PC-9 (cell line): ENCODE data around the gene DYSF. TPM values are rescaled to one million over a fixed set of nuclear protein-coding genes. Genes with fewer than 3 reads are reported as not detected.
"Not testable (repeated sequence)": the region's sequence is repeated elsewhere in the genome, so short reads cannot be mapped to it uniquely, and the experiment has no call there.

Experiments used
- Bru-seq: library from RNA; stranded (reverse); fragments of 400-500 nt; gene quantifications from one replicate; lab custom pipeline; 2021; lab: Mats Ljungman, UMichigan
- BruChase-seq, 2 experiments: library from RNA; stranded (reverse); fragments of 400-500 nt; gene quantifications; one replicate each; lab custom pipeline; 2021; lab: Mats Ljungman, UMichigan
- BruUV-seq: library from RNA; stranded (reverse); fragments of 400-500 nt; replicated peaks from 2 replicates; lab custom pipeline; 2021; lab: Mats Ljungman, UMichigan
- CTCF ChIA-PET: fragments of 300-600 bp; sonication (Branson Sonifier 250); formaldehyde crosslinking; loops from one replicate; lab custom pipeline; 2022; ENCODE audit warnings: antibody characterized with exemption; lab: Charles Lee
- POLR2A ChIA-PET: fragments of 300-600 bp; sonication (Branson Sonifier 250); formaldehyde crosslinking; loops from one replicate; lab custom pipeline; 2022; ENCODE audit warnings: antibody characterized with exemption; ENCODE audit not compliant: unreplicated experiment; lab: Charles Lee
- DNase-seq, 2 experiments: peaks; one replicate each; pipeline versions ENCODE4 v3.0.0 to v3.0.0-alpha.2; 2015 to 2022; ENCODE audit warnings: mixed read lengths in 1 of 2
- H2AFZ ChIP-seq: fragments of 200-600 bp; sonication (generic); 2 replicates; pipeline ENCODE4 v1.8.1; 2017; ENCODE audit warnings: antibody characterized with exemption
- H3F3A ChIP-seq: fragments of 200-600 bp; sonication (generic); 2 replicates; pipeline ENCODE4 v1.8.1; 2017; ENCODE audit warnings: antibody characterized with exemption, mild to moderate bottlenecking, low read depth; ENCODE audit not compliant: insufficient read depth
- H3K27ac ChIP-seq: fragments of 200-600 bp; sonication (generic); 2 replicates; pipeline ENCODE4 v1.6.1; 2016; ENCODE audit warnings: mixed run types
- H3K27me3 ChIP-seq: fragments of 200-600 bp; sonication (generic); 2 replicates; pipeline ENCODE4 v1.6.1; 2016; ENCODE audit warnings: low read depth, mixed run types; ENCODE audit not compliant: insufficient read depth
- H3K36me3 ChIP-seq: fragments of 200-600 bp; sonication (generic); 2 replicates; pipeline ENCODE4 v1.6.1; 2016; ENCODE audit warnings: low read depth, mixed run types
- H3K4me1 ChIP-seq: fragments of 200-600 bp; sonication (generic); replicated peaks from 2 replicates; pipeline ENCODE4 v1.6.1; 2016; ENCODE audit warnings: mixed run types; ENCODE audit not compliant: insufficient read depth
- H3K4me2 ChIP-seq: fragments of 200-600 bp; sonication (generic); 2 replicates; pipeline ENCODE4 v1.6.1; 2017; ENCODE audit warnings: mixed run types
- H3K4me3 ChIP-seq: fragments of 200-600 bp; sonication (generic); 2 replicates; pipeline ENCODE4 v1.6.1; 2016; ENCODE audit warnings: mixed run types
- H3K79me2 ChIP-seq: fragments of 200-600 bp; sonication (generic); 2 replicates; pipeline ENCODE4 v1.6.1; 2017; ENCODE audit warnings: low read depth, mixed run types
- H3K9me2 ChIP-seq: fragments of 200-600 bp; sonication (generic); 2 replicates; pipeline ENCODE4 v1.8.1; 2017; ENCODE audit warnings: mild to moderate bottlenecking; ENCODE audit not compliant: insufficient read depth
- H3K9me3 ChIP-seq: fragments of 200-600 bp; sonication (generic); 2 replicates; pipeline ENCODE4 v1.8.1; 2016; ENCODE audit warnings: low read depth; ENCODE audit not compliant: insufficient read depth
- H4K20me1 ChIP-seq: fragments of 200-600 bp; sonication (generic); 2 replicates; pipeline ENCODE4 v1.8.1; 2017; ENCODE audit not compliant: insufficient read depth
- CTCF ChIP-seq: fragments of 200-600 bp; sonication (generic); conservative IDR thresholded peaks from 2 replicates; pipeline ENCODE4 v1.6.1; 2017; ENCODE audit warnings: mixed run types, antibody characterized with exemption, mild to moderate bottlenecking, moderate library complexity
- EZH2 ChIP-seq: fragments of 200-600 bp; sonication (generic); IDR thresholded peaks from 2 replicates; pipeline ENCODE4 v1.8.0; 2017; ENCODE audit warnings: antibody characterized with exemption, low read depth
- intact Hi-C: fragments of 100-400 bp; cut with micrococcal nuclease; formaldehyde crosslinking; loops from one replicate; pipeline ENCODE4 v1.10.0; 2022; ENCODE audit not compliant: unreplicated experiment
- long read RNA-seq: library from polyadenylated mRNA; stranded (forward); transcript quantifications from one replicate; pipeline ENCODE4 v2.0.0, GENCODE V29; 2022
- total RNA-seq: library from RNA; stranded (reverse); gene quantifications from 2 replicates; pipeline ENCODE4 v1.2.3, GENCODE V29; 2021

Gene DYSF
- 10.6 and 12.2 TPM in 2 replicates for total RNA-seq
- Bru-seq, nascent RNA, result percentile 41 among the genes with signal in this experiment
- BruChase-seq, experiment 1, labeled RNA remaining after a 2-hour chase, result percentile 34 among the genes with signal in this experiment
- percentile 40 among the genes with signal in this experiment for BruChase-seq, experiment 2, labeled RNA remaining after a 6-hour chase
- long read RNA-seq, full-length matches to known transcripts, result 2 of 14 reads
- long read RNA-seq, partial matches to known transcripts, result 5 of 14 reads
- long read RNA-seq, other reads (novel, unspliced or antisense), result 7 of 14 reads

DNA sequence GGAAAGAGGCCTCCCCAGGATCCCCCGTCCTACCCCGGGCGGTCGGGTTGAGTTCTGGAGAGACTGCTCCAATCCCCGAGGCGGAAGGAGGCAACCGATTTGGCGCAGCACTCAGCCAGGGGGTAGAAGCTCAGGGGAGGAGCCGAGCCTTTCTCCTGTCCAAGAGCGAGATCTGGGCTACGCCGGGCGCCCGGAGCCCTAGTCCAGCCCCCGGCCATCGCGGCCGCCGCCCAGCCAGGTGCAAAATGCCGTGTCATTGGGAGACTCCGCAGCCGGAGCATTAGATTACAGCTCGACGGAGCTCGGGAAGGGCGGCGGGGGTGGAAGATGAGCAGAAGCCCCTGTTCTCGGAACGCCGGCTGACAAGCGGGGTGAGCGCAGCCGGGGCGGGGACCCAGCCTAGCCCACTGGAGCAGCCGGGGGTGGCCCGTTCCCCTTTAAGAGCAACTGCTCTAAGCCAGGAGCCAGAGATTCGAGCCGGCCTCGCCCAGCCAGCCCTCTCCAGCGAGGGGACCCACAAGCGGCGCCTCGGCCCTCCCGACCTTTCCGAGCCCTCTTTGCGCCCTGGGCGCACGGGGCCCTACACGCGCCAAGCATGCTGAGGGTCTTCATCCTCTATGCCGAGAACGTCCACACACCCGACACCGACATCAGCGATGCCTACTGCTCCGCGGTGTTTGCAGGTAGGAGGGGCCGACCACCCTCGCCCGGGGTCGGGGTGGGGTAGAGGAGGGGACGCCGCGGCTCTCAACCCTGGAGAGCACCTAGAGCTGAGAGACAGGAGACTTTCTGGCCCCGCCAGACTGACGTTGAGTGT lies at the start of gene DYSF:
Gene DYSF (plus strand): TSS at position 158 of the 817 bp plus-strand sequence.
- DNase-seq, result peak; percentile 69 to 71
- Histone ChIP-seq H3K27ac (peak within 1 kb of the TSS; percentile 74), H3K4me1 (peaks cover 72% of the 10 kb centered on the region), H3K9me3 (no peaks in the 10 kb centered on the region), H4K20me1 (no peaks in the 10 kb centered on the region), H3K36me3 (no peaks in the 10 kb centered on the region), H3K4me2 (peak within 1 kb of the TSS; percentile 90), H3K4me3 (peak within 1 kb of the TSS; percentile 69), H3K9me2 (no peaks in the 10 kb centered on the region), H2AFZ (peak within 1 kb of the TSS; percentile 91), H3K27me3 (no peaks in the 10 kb centered on the region), H3K79me2 (peaks cover 11% of the 10 kb centered on the region; the same call in 1 of the 2 replicates), H3F3A (peaks cover 42% of the 10 kb centered on the region)
- TF ChIP-seq CTCF (no peak), EZH2 (no peak)
- CTCF ChIA-PET, result no interaction called here
- intact Hi-C loops, result loop anchor here (2.0 kb wide), 1 partner anchor 45 kb away; no protein-coding TSS in a partner anchor
- POLR2A ChIA-PET, result interaction anchor here (0.7 kb wide), 1 partner anchor 282 kb away, joined by 4 read pairs; no protein-coding TSS in a partner anchor
- TSS peak; percentile 58 for BruUV-seq

- Histone ChIP-seq H4K20me1 (no peaks in the 10 kb centered on the region), H3K9me2 (no peaks in the 10 kb centered on the region), H3K9me3 (no peaks in the 10 kb centered on the region), H3K79me2 (no peaks in the 10 kb centered on the region), H3F3A (no peaks in the 10 kb centered on the region), H3K4me3 (no peak overlapping the region), H3K4me1 (no peaks in the 10 kb centered on the region), H2AFZ (no peak overlapping the region), H3K27ac (no peak overlapping the region), H3K4me2 (no peak overlapping the region), H3K36me3 (peaks cover 44% of the 10 kb centered on the region), H3K27me3 (no peaks in the 10 kb centered on the region)
- no peak for TF ChIP-seq EZH2
- no peak for DNase-seq
- intact Hi-C loops, result no loop called here
- ChIA-PET POLR2A (no interaction called here), CTCF (no interaction called here)
- no TSS peak for BruUV-seq
These were observed 43.8 kb upstream of the DYSF start for GRCh38 chr2:71409611-71410010.

- no peaks in the 10 kb centered on the region for H3K27me3 ChIP-seq
- TF ChIP-seq EZH2 (no peak), CTCF (no peak)
- POLR2A ChIA-PET, result no interaction called here
- no peaks in the 10 kb centered on the region for H3K79me2 ChIP-seq
- no peaks in the 10 kb centered on the region for H3K9me3 ChIP-seq
- no peak overlapping the region for H3K27ac ChIP-seq
- intact Hi-C loops, result no loop called here
- no peak overlapping the region for H3K4me2 ChIP-seq
- H3K4me1 ChIP-seq, result no peaks in the 10 kb centered on the region
- H2AFZ ChIP-seq, result no peak overlapping the region
- BruUV-seq, result no TSS peak
- H3K9me2 ChIP-seq, result no peaks in the 10 kb centered on the region
- no peaks in the 10 kb centered on the region for H3F3A ChIP-seq
- no peaks in the 10 kb centered on the region for H4K20me1 ChIP-seq
- H3K36me3 ChIP-seq, result peaks cover 35% of the 10 kb centered on the region
- CTCF ChIA-PET, result no interaction called here
- DNase-seq, result no peak
- no peak overlapping the region for H3K4me3 ChIP-seq
These were observed 42.7 kb upstream of the DYSF start for GRCh38 chr2:71410696-71411095.

DNA sequence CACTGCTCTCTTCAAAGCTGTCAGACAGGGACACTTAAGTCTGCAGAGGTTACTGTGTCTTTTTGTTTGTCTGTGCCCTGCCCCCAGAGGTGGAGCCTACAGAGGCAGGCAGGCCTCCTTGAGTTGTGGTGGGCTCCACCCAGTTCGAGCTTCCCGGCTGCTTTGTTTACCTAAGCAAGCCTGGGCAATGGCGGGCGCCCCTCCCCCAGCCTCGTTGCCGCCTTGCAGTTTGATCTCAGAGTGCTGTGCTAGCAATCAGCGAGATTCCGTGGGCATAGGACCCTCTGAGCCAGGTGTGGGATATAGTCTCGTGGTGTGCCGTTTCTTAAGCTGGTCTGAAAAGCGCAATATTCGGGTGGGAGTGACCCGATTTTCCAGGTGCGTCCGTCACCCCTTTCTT lies 36.5 kb upstream of the DYSF start:
- TSS peak; percentile 44 for BruUV-seq
- H2AFZ ChIP-seq, H3K79me2 ChIP-seq, H3K9me3 ChIP-seq, H3K4me1 ChIP-seq, H4K20me1 ChIP-seq, intact Hi-C loops, H3K27me3 ChIP-seq, H3K9me2 ChIP-seq, POLR2A ChIA-PET: not testable (repeated sequence)
- Histone ChIP-seq H3K27ac (0 out of 2 replicates have a peak overlapping the region, but pooled peaks have one; percentile 57), H3K4me2 (peak overlapping the region; percentile 59), H3K4me3 (peak overlapping the region; percentile 59; the same call in 1 of the 2 replicates), H3F3A (peaks cover 30% of the 10 kb centered on the region; the same call in 1 of the 2 replicates), H3K36me3 (peaks cover 11% of the 10 kb centered on the region)
- peak in 1 of 2 experiments; percentile 51 for DNase-seq
- CTCF ChIA-PET, result interaction anchor here (0.6 kb wide), 1 partner anchor 85 kb away, joined by 5 read pairs; the partner anchor contains the start of gene ZNF638
